Measurements from ENCODE around the gene SOX5. TPM values are rescaled to one million over a fixed set of nuclear protein-coding genes. Genes with fewer than 3 reads are reported as not detected.
"Not testable (repeated sequence)": the region's sequence is repeated elsewhere in the genome, so short reads cannot be mapped to it uniquely, and the experiment has no call there.

The SOX5 gene
- total RNA-seq, 1 experiment from 2014 or later, result not detected

- no peak for DNase-seq
- no peaks in the 10 kb centered on the region for H3K9me3 ChIP-seq
- H3K36me3 ChIP-seq, result no peaks in the 10 kb centered on the region
- H3K27me3 ChIP-seq, result no peaks in the 10 kb centered on the region
- no peak overlapping the region for H3K4me3 ChIP-seq
Measured at GRCh38 chr12:23536293-23536692, 413.2 kb downstream of the SOX5 start.

GRCh38 chr12:23535441-23535840 lies 414.0 kb downstream of the SOX5 start:
- no peak for DNase-seq
- no peak overlapping the region for H3K4me3 ChIP-seq
- H3K9me3 ChIP-seq, result no peaks in the 10 kb centered on the region

GRCh38 chr12:23534196-23534595 lies 415.3 kb downstream of the SOX5 start:
- Histone ChIP-seq H3K27me3 (no peaks in the 10 kb centered on the region), H3K9me3 (no peaks in the 10 kb centered on the region), H3K36me3 (no peaks in the 10 kb centered on the region), H3K4me3 (no peak overlapping the region)
- DNase-seq, result no peak

More at GRCh38 chr12:23535441-23535840, 414.0 kb downstream of the SOX5 start:
- Histone ChIP-seq H3K36me3 (no peaks in the 10 kb centered on the region), H3K27me3 (no peaks in the 10 kb centered on the region)

GRCh38 chr12:23533699-23534098 lies 415.8 kb downstream of the SOX5 start:
- H3K27me3 ChIP-seq, result no peaks in the 10 kb centered on the region
- DNase-seq, result no peak
- no peaks in the 10 kb centered on the region for H3K36me3 ChIP-seq
- no peak overlapping the region for H3K4me3 ChIP-seq
- H3K9me3 ChIP-seq, result no peaks in the 10 kb centered on the region

GRCh38 chr12:23533265-23533664 lies 416.2 kb downstream of the SOX5 start:
- Histone ChIP-seq H3K36me3 (no peaks in the 10 kb centered on the region), H3K9me3 (no peaks in the 10 kb centered on the region), H3K4me3 (no peak overlapping the region), H3K27me3 (no peaks in the 10 kb centered on the region)
- no peak for DNase-seq

GRCh38 chr12:23528316-23528715 lies 421.2 kb downstream of the SOX5 start:
- peaks cover 7% of the 10 kb centered on the region; the same call in 1 of the 2 replicates for H3K9me3 ChIP-seq
- no peak overlapping the region for H3K4me3 ChIP-seq
- DNase-seq, result no peak
- H3K27me3 ChIP-seq, result no peaks in the 10 kb centered on the region
- no peaks in the 10 kb centered on the region for H3K36me3 ChIP-seq

- no peak for DNase-seq
- Histone ChIP-seq H3K4me3 (no peak overlapping the region), H3K36me3 (no peaks in the 10 kb centered on the region), H3K9me3 (peaks cover 13% of the 10 kb centered on the region; the same call in 1 of the 2 replicates), H3K27me3 (no peaks in the 10 kb centered on the region)
Measured at GRCh38 chr12:23525450-23526072, 423.9 kb downstream of the SOX5 start.

- no peak for DNase-seq
Measured at GRCh38 chr12:23523339-23523738, 426.1 kb downstream of the SOX5 start.

GRCh38 chr12:23519444-23519843 lies 430.0 kb downstream of the SOX5 start:
- not testable (repeated sequence) for DNase-seq, H3K4me3 ChIP-seq, H3K36me3 ChIP-seq, H3K27me3 ChIP-seq
- H3K9me3 ChIP-seq, result peaks cover 11% of the 10 kb centered on the region; the same call in 1 of the 2 replicates

More at GRCh38 chr12:23523339-23523738, 426.1 kb downstream of the SOX5 start:
- H3K27me3 ChIP-seq, result no peaks in the 10 kb centered on the region
- peaks cover 13% of the 10 kb centered on the region; the same call in 1 of the 2 replicates for H3K9me3 ChIP-seq
- no peak overlapping the region for H3K4me3 ChIP-seq
- no peaks in the 10 kb centered on the region for H3K36me3 ChIP-seq

GRCh38 chr12:23515785-23516184 lies 433.7 kb downstream of the SOX5 start:
- not testable (repeated sequence) for H3K36me3 ChIP-seq, H3K9me3 ChIP-seq, H3K4me3 ChIP-seq, DNase-seq, H3K27me3 ChIP-seq

- no peak for DNase-seq
- no peaks in the 10 kb centered on the region for H3K9me3 ChIP-seq
- H3K27me3 ChIP-seq, result no peaks in the 10 kb centered on the region
- no peaks in the 10 kb centered on the region for H3K36me3 ChIP-seq
- no peak overlapping the region for H3K4me3 ChIP-seq
Measured at GRCh38 chr12:23510484-23510883, 439.0 kb downstream of the SOX5 start.

GRCh38 chr12:23509832-23510231 lies 439.6 kb downstream of the SOX5 start:
- not testable (repeated sequence) for H3K36me3 ChIP-seq, H3K9me3 ChIP-seq, DNase-seq

GRCh38 chr12:23507785-23508184 lies 441.7 kb downstream of the SOX5 start:
- not testable (repeated sequence) for H3K27me3 ChIP-seq, DNase-seq, H3K9me3 ChIP-seq, H3K4me3 ChIP-seq, H3K36me3 ChIP-seq

More at GRCh38 chr12:23509832-23510231, 439.6 kb downstream of the SOX5 start:
- H3K4me3 ChIP-seq, H3K27me3 ChIP-seq: not testable (repeated sequence)

- H3K36me3 ChIP-seq, H3K27me3 ChIP-seq, H3K9me3 ChIP-seq, H3K4me3 ChIP-seq, DNase-seq: not testable (repeated sequence)
Measured at GRCh38 chr12:23505736-23506135, 443.7 kb downstream of the SOX5 start.

GRCh38 chr12:23504641-23505399 lies 444.6 kb downstream of the SOX5 start:
- Histone ChIP-seq H3K4me3 (no peak overlapping the region), H3K36me3 (no peaks in the 10 kb centered on the region), H3K9me3 (no peaks in the 10 kb centered on the region), H3K27me3 (no peaks in the 10 kb centered on the region)
- DNase-seq, result no peak

- Histone ChIP-seq H3K9me3 (no peaks in the 10 kb centered on the region), H3K27me3 (no peaks in the 10 kb centered on the region), H3K36me3 (no peaks in the 10 kb centered on the region), H3K4me3 (no peak overlapping the region)
- no peak for DNase-seq
Measured at GRCh38 chr12:23504043-23504442, 445.4 kb downstream of the SOX5 start.

- no peak for DNase-seq
- no peaks in the 10 kb centered on the region for H3K36me3 ChIP-seq
- H3K4me3 ChIP-seq, result no peak overlapping the region
- H3K27me3 ChIP-seq, result no peaks in the 10 kb centered on the region
- H3K9me3 ChIP-seq, result no peaks in the 10 kb centered on the region
Measured at GRCh38 chr12:23503544-23503943, 445.9 kb downstream of the SOX5 start.

GRCh38 chr12:23502259-23502658 lies 447.2 kb downstream of the SOX5 start:
- H3K27me3 ChIP-seq, result no peaks in the 10 kb centered on the region
- no peak for DNase-seq
- H3K4me3 ChIP-seq, result no peak overlapping the region
- no peaks in the 10 kb centered on the region for H3K9me3 ChIP-seq
- H3K36me3 ChIP-seq, result no peaks in the 10 kb centered on the region
